RWPE2 (cell line): ENCODE results near the gene RALGAPB.
A peak's percentile ranks its signal among the peaks of the same experiment; 100 is the strongest.
"Not testable (repeated sequence)": the region's sequence is repeated elsewhere in the genome, so short reads cannot be mapped to it uniquely, and the experiment has no call there.

Experiments used
- ATAC-seq: fragments of 200-7000 bp; cut with Tn5 transposase; 3 replicates; pipeline ENCODE4 v1.9.1; 2021; ENCODE audit warnings: low read depth
- DNase-seq: peaks from one replicate; pipeline ENCODE4 v3.0.0-alpha.2; 2020; ENCODE audit warnings: low spot score
- H3K27ac ChIP-seq: fragments of 450-650 bp; 2 replicates; pipeline ENCODE4 v1.5.1; 2017; ENCODE audit warnings: mild to moderate bottlenecking; ENCODE audit not compliant: poor library complexity, severe bottlenecking
- H3K27me3 ChIP-seq: fragments of 250-450 bp; sonication (Bioruptor Pico); 2 replicates; pipeline ENCODE4 v1.5.1; 2021; ENCODE audit warnings: mild to moderate bottlenecking, moderate library complexity; ENCODE audit not compliant: insufficient read depth, poor library complexity, severe bottlenecking
- H3K36me3 ChIP-seq: fragments of 250-450 bp; sonication (Bioruptor Pico); 2 replicates; pipeline ENCODE4 v1.5.1; 2020; ENCODE audit warnings: low read depth, mild to moderate bottlenecking, moderate library complexity
- H3K4me1 ChIP-seq: fragments of 250-450 bp; sonication (Bioruptor Pico); 2 replicates; pipeline ENCODE4 v1.5.1; 2021; ENCODE audit warnings: mild to moderate bottlenecking, moderate library complexity; ENCODE audit not compliant: insufficient read depth, poor library complexity, severe bottlenecking
- H3K4me3 ChIP-seq: fragments of 250-450 bp; sonication (Bioruptor Pico); 2 replicates; pipeline ENCODE4 v1.5.1; 2021; ENCODE audit warnings: mild to moderate bottlenecking, moderate library complexity; ENCODE audit not compliant: severe bottlenecking
- H3K9me3 ChIP-seq: fragments of 250-450 bp; sonication (Bioruptor Pico); 2 replicates; pipeline ENCODE4 v1.5.1; 2021; ENCODE audit warnings: mild to moderate bottlenecking, moderate library complexity; ENCODE audit not compliant: severe bottlenecking
- CTCF ChIP-seq: fragments of 450-650 bp; IDR thresholded peaks from one replicate; pipeline ENCODE4 v1.5.1; 2017; ENCODE audit warnings: mild to moderate bottlenecking, moderate library complexity; ENCODE audit not compliant: poor library complexity, severe bottlenecking

The RALGAPB gene

GRCh38 chr20:38437796-38438195 is 34.8 kb upstream of the RALGAPB start:
- ATAC-seq (no peak), DNase-seq (no peak)
- Histone ChIP-seq H3K4me1 (peaks cover 10% of the 10 kb centered on the region), H3K4me3 (no peak overlapping the region), H3K27me3 (no peaks in the 10 kb centered on the region), H3K9me3 (no peaks in the 10 kb centered on the region), H3K27ac (no peak overlapping the region), H3K36me3 (peaks cover 22% of the 10 kb centered on the region)
- no peak for TF ChIP-seq CTCF

GRCh38 chr20:38441110-38441509 is 31.5 kb upstream of the RALGAPB start:
- H3K27me3 ChIP-seq, result not testable (repeated sequence)

GRCh38 chr20:38441916-38442315 is 30.7 kb upstream of the RALGAPB start:
- Histone ChIP-seq H3K27ac (no peak overlapping the region), H3K27me3 (no peaks in the 10 kb centered on the region), H3K36me3 (no peaks in the 10 kb centered on the region), H3K4me3 (no peak overlapping the region), H3K4me1 (no peaks in the 10 kb centered on the region), H3K9me3 (no peaks in the 10 kb centered on the region)
- ATAC-seq (no peak), DNase-seq (no peak)
- no peak for TF ChIP-seq CTCF

More at GRCh38 chr20:38441110-38441509, 31.5 kb upstream of the RALGAPB start:
- H3K27ac ChIP-seq, H3K4me1 ChIP-seq, ATAC-seq, H3K4me3 ChIP-seq, DNase-seq, H3K9me3 ChIP-seq, H3K36me3 ChIP-seq: not testable (repeated sequence)

- H3K27ac ChIP-seq, result no peak overlapping the region
- no peak for TF ChIP-seq CTCF
- DNase-seq (no peak), ATAC-seq (no peak)
- H3K27me3 ChIP-seq, result no peaks in the 10 kb centered on the region
- H3K4me1 ChIP-seq, result no peaks in the 10 kb centered on the region
- H3K4me3 ChIP-seq, result no peak overlapping the region
- peaks cover 26% of the 10 kb centered on the region for H3K36me3 ChIP-seq
- no peaks in the 10 kb centered on the region for H3K9me3 ChIP-seq
Observed at GRCh38 chr20:38445381-38445796, 27.3 kb upstream of the RALGAPB start.

- Histone ChIP-seq H3K27me3 (no peaks in the 10 kb centered on the region), H3K27ac (no peak overlapping the region), H3K4me1 (no peaks in the 10 kb centered on the region), H3K36me3 (peaks cover 31% of the 10 kb centered on the region), H3K9me3 (no peaks in the 10 kb centered on the region), H3K4me3 (peak overlapping the region; percentile 78)
- ATAC-seq (no peak), DNase-seq (no peak)
- TF ChIP-seq CTCF, result no peak
Observed at GRCh38 chr20:38445901-38446425, 26.7 kb upstream of the RALGAPB start.
